ENCODE data around the gene TAPBP. TPM values are rescaled to one million over a fixed set of nuclear protein-coding genes. Genes with fewer than 3 reads are reported as not detected.

TAPBP gene
- total and polyA plus RNA-seq, 4 donors = 12.5 to 113 (median 54.3) TPM

- DNase-seq = peak in 1 of 2 donors; percentile 53
- WGBS, 2 donors = 3 to 5% methylated on average over 15 of the region's 15 CpGs
- ATAC-seq (ENCODE audit: low FRiP score) = peak; percentile 3
- Histone ChIP-seq H3K27me3 (ENCODE audit: control insufficient read depth in 1 of 2, insufficient read depth in 2 of 2, low read length in 1 of 2) (no peaks in the 10 kb centered on the region), H3K36me3 (ENCODE audit: control insufficient read depth in 1 of 2, insufficient read depth in 2 of 2, low read length in 1 of 2) (no peaks in the 10 kb centered on the region), H3K4me3 (ENCODE audit: low read length in 2 of 2) (peak overlapping the region; percentile 44 to 47), H3K9me3 (ENCODE audit: control insufficient read depth, low read length) (no peaks in the 10 kb centered on the region), H3K27ac (ENCODE audit: low read depth in 1 of 2, low read length in 2 of 2) (peak overlapping the region; percentile 88), H3K4me1 (ENCODE audit: control insufficient read depth in 1 of 2, insufficient read depth in 2 of 2, low read length in 2 of 2) (no peaks in the 10 kb centered on the region)
- intact Hi-C loops (cut with DNase I) = loop anchor here (1.0 to 5.0 kb wide), 6 partner anchors 37 to 233 kb away; partner anchors contain the start of genes RXRB (in 1 of the 2) and SLC39A7 (in 1 of the 2)
Measured at GRCh38 chr6:33249732-33250630, 63.9 kb downstream of the TAPBP start.

Small RNA genes within 50 kb of the gene (microRNA-seq; reads per million reads assigned to microRNA genes)
- gene MIR6834 (0 to 0.99 reads per million in 2 donors), gene MIR6873 (0 reads per million in 2 donors)

Other genes starting within 250 kb of the TAPBP start
- 100 to 1,000 TPM; 122 to 203 TPM for gene HLA-DPA1, start 240.4 kb downstream of the TAPBP start, total RNA-seq
- gene HLA-DPA1, start 240.4 kb downstream of the TAPBP start, polyA plus RNA-seq = 10 to 100 TPM; 18.6 to 74.9 TPM
- gene HLA-DPB1, start 238.1 kb downstream of the TAPBP start, total RNA-seq = 100 to 1,000 TPM in 1 of 2 donors, 10 to 100 TPM in 1; 98.9 to 215 TPM
- gene HLA-DPB1, start 238.1 kb downstream of the TAPBP start, polyA plus RNA-seq = 100 to 1,000 TPM in 1 of 2 donors, 10 to 100 TPM in 1; 45.4 to 113 TPM
- 1 to 10 TPM; 1.6 to 1.7 TPM for gene COL11A2, start 121.6 kb downstream of the TAPBP start, total RNA-seq
- gene COL11A2, start 121.6 kb downstream of the TAPBP start, polyA plus RNA-seq = 1 to 10 TPM in 1 of 2 donors, under 1 TPM in 1; 0.13 to 3.6 TPM
- 10 to 100 TPM; 51.6 to 55.4 TPM for gene RXRB, start 113.4 kb downstream of the TAPBP start, total RNA-seq
- 100 to 1,000 TPM in 1 of 2 donors, 10 to 100 TPM in 1; 14.1 to 120 TPM for gene RXRB, start 113.4 kb downstream of the TAPBP start, polyA plus RNA-seq
- gene SLC39A7, start 113.2 kb downstream of the TAPBP start, total RNA-seq = 10 to 100 TPM; 86.9 to 90.3 TPM
- 100 to 1,000 TPM in 1 of 2 donors, 10 to 100 TPM in 1; 59.7 to 102 TPM for gene SLC39A7, start 113.2 kb downstream of the TAPBP start, polyA plus RNA-seq
- gene HSD17B8, start 109.4 kb downstream of the TAPBP start, total RNA-seq = 1 to 10 TPM; 2.7 to 4.4 TPM
- 1 to 10 TPM; 4.4 to 8.8 TPM for gene HSD17B8, start 109.4 kb downstream of the TAPBP start, polyA plus RNA-seq
- gene RING1, start 105.6 kb downstream of the TAPBP start, total RNA-seq = 10 to 100 TPM; 34.1 to 38.1 TPM
- 10 to 100 TPM; 26.4 to 64.0 TPM for gene RING1, start 105.6 kb downstream of the TAPBP start, polyA plus RNA-seq
- 10 to 100 TPM; 32.1 to 51.4 TPM for gene VPS52, start 42.2 kb downstream of the TAPBP start, total RNA-seq
- 10 to 100 TPM; 16.0 to 66.6 TPM for gene VPS52, start 42.2 kb downstream of the TAPBP start, polyA plus RNA-seq
- gene RPS18, start 42.0 kb downstream of the TAPBP start, total RNA-seq = 1,000 to 10,000 TPM; 1,497 to 1,720 TPM
- 1,000 to 10,000 TPM; 4,066 to 5,431 TPM for gene RPS18, start 42.0 kb downstream of the TAPBP start, polyA plus RNA-seq
- 10 to 100 TPM; 12.7 to 14.3 TPM for gene B3GALT4, start 37.0 kb downstream of the TAPBP start, total RNA-seq
- 10 to 100 TPM in 1 of 2 donors, 1 to 10 TPM in 1; 8.3 to 17.0 TPM for gene B3GALT4, start 37.0 kb downstream of the TAPBP start, polyA plus RNA-seq
- gene WDR46, start 24.8 kb downstream of the TAPBP start, total RNA-seq = 10 to 100 TPM; 40.6 TPM
- 100 to 1,000 TPM in 1 of 2 donors, 10 to 100 TPM in 1; 24.5 to 143 TPM for gene WDR46, start 24.8 kb downstream of the TAPBP start, polyA plus RNA-seq
- gene PFDN6, start 24.5 kb downstream of the TAPBP start, total RNA-seq = 10 to 100 TPM; 19.8 to 23.7 TPM
- gene PFDN6, start 24.5 kb downstream of the TAPBP start, polyA plus RNA-seq = 100 to 1,000 TPM in 1 of 2 donors, 10 to 100 TPM in 1; 71.4 to 114 TPM
- gene RGL2, start 15.1 kb downstream of the TAPBP start, total RNA-seq = 100 to 1,000 TPM in 1 of 2 donors, 10 to 100 TPM in 1; 71.5 to 107 TPM
- gene RGL2, start 15.1 kb downstream of the TAPBP start, polyA plus RNA-seq = 100 to 1,000 TPM in 1 of 2 donors, 10 to 100 TPM in 1; 20.3 to 178 TPM
- 10 to 100 TPM; 21.3 TPM for gene ZBTB22, start 3.7 kb upstream of the TAPBP start, total RNA-seq
- 10 to 100 TPM in 1 of 2 donors, 1 to 10 TPM in 1; 6.4 to 15.1 TPM for gene ZBTB22, start 3.7 kb upstream of the TAPBP start, polyA plus RNA-seq
- 10 to 100 TPM; 36.6 to 40.7 TPM for gene DAXX, start 8.9 kb upstream of the TAPBP start, total RNA-seq
- 10 to 100 TPM; 21.5 to 31.5 TPM for gene DAXX, start 8.9 kb upstream of the TAPBP start, polyA plus RNA-seq
- gene KIFC1, start 77.7 kb upstream of the TAPBP start, total RNA-seq = 1 to 10 TPM; 1.3 to 2.0 TPM
- gene KIFC1, start 77.7 kb upstream of the TAPBP start, polyA plus RNA-seq = 1 to 10 TPM in 1 of 2 donors, not detected in 1; 1.5 TPM
- 10 to 100 TPM; 86.4 to 92.8 TPM for gene PHF1, start 96.9 kb upstream of the TAPBP start, total RNA-seq
- gene PHF1, start 96.9 kb upstream of the TAPBP start, polyA plus RNA-seq = 100 to 1,000 TPM in 1 of 2 donors, 10 to 100 TPM in 1; 49.8 to 218 TPM
- gene CUTA, start 104.0 kb upstream of the TAPBP start, total RNA-seq = 100 to 1,000 TPM in 1 of 2 donors, 10 to 100 TPM in 1; 89.9 to 111 TPM
- 100 to 1,000 TPM; 120 to 191 TPM for gene CUTA, start 104.0 kb upstream of the TAPBP start, polyA plus RNA-seq
- gene SYNGAP1, start 106.0 kb upstream of the TAPBP start, total RNA-seq = 10 to 100 TPM; 31.7 to 39.4 TPM
- 10 to 100 TPM in 1 of 2 donors, 1 to 10 TPM in 1; 4.4 to 16.4 TPM for gene SYNGAP1, start 106.0 kb upstream of the TAPBP start, polyA plus RNA-seq
- 1 to 10 TPM; 3.0 to 4.2 TPM for gene ZBTB9, start 140.5 kb upstream of the TAPBP start, total RNA-seq
- gene ZBTB9, start 140.5 kb upstream of the TAPBP start, polyA plus RNA-seq = 1 to 10 TPM; 1.4 to 1.5 TPM

Measured in aorta (tissue), 5 donors.